GM18526 (cell line): ENCODE measurements around the gene S100A6.

Source experiments
- POLR2A ChIP-seq: IDR thresholded peaks from 3 replicates; pipeline ENCODE4 v1.6.1; 2011; ENCODE audit not compliant: insufficient read length; ENCODE audit errors: extremely low read depth

Gene S100A6

DNA sequence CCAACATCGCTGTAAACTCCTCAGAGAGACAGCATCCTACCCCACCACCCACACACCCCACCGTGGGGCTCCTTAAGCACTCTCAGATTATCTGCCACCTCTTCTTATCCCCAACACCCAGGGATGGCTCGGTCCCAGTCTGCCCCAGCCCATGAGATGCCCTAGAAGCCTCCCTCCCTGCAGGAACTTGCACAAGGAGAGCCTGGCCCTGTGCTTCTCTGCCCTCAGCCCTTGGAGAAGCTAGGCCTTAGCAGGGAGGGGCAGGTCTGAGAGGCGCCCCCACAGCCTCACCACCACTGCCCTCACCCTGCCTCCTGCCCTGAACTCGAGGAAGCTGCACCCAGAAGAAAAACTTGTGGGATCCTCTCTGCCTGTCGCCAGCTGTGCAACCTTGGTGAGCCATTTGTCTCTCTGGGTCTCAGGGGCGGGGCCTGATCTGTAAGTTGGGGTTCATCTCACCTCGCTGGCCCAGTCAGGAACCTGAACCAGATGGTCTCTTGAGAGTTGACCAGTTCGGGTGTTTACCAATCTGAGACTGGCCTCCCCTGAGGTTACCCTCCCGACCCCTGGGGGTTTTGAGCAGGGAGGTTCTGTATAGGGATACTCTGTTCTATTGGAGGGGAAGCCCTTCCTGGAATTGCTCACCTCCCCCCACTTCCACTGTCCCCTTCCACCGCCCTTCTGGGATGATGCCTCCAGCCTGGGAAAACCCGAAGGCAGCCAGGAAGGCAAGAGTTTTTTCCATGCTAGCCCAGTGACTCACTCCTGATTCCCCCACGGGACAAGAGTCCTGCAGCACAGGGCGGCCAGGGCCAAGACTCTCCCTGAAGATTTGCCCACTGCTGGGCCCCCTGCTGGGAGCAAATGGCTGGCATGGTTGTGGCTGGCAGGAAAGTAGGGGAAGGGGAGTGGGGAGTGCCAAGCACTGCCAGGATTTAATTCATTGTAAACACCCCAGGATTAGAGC lies 13.2 kb upstream of the S100A6 start, which contains the start of gene S100A3:
Gene S100A3, minus strand, starts transcription at position 537 of the 967 bp plus-strand sequence. CDS start 773 bp downstream, outside the sequence.
- no peak for TF ChIP-seq POLR2A

DNA sequence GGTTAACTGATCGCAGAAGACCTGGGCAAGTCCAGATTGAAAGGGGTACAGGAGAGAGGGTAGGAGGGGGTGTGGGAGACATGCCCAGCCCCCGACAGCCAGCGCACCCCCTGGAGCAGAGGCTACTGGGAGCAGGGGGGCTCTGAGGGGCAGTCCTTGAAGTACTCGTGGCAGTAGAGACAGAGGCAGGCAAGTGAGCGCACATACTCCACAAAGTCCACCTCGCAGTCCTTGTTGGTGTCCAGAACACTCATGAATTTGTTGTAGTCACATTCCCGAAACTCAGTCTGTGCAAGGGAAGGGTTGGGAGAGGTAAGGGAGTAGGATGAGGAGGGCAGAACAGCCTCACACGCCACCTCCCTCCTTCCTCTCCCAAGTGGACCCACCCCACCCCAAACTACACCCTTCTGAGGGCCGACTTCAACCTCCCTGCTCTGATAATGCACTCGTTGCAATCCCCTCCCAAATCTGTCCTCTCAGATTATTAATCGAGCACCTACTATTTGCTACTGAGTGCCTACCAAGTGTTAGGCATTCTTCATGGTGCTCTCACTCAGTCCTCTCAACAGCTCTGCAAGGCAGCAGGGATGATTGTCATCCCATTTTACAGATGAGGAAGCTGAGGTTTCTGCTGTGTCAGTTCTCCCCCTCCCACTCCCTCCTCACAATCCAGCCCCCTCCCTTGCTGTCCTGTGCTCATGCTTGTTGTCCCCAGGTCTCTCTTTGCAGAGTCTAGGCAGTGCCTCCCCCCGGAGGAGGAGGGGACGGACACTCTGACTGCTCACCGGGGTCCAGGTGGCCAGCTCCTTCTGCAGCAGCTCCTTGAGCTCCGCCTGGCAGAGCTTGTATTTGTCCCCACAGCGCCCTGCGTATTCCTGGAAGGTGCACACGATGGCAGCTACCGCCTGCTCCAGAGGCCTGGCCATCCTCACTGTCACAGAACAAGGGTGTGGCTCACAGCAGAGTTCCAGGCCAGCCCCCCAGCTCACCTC lies 12.1 kb upstream of the S100A6 start:
- TF ChIP-seq POLR2A = no peak

DNA sequence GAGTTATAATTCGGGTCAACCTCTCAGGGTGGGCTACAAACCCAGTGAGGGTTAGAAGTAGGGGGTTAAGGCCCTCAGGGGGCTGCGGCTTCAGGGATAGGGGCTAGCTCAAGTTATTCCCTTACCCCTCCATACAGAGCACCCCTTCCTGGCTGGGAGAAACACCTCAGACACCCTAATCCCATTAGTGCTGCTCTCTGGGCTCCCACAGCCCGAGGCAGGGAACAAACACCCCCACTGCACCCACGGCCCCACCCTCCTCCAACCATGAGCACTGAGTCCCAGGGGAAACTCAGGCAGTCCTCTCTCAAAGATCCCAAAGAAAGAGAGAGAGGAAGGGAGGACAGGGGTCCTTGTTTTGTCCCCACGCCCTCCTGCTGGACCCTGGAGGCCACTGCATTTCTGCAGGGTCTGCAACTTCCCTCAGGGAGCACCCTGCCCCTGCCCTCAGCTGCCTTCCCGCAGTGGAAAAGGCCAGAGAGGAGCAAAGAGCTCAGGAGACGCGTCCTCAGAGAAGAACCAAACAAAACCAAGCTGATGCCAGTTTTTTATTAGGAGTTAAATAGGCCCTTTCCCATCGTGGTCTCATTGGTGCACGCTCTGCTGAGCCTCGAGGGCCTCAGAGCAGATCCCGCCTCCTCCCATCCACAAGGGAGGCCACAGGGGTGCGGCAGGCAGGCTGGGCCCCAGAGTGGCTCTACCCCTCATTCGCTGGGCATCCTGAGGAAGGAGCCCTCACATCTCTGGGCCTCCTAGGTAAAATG lies 11.2 kb upstream of the S100A6 start:
- no peak for TF ChIP-seq POLR2A

DNA sequence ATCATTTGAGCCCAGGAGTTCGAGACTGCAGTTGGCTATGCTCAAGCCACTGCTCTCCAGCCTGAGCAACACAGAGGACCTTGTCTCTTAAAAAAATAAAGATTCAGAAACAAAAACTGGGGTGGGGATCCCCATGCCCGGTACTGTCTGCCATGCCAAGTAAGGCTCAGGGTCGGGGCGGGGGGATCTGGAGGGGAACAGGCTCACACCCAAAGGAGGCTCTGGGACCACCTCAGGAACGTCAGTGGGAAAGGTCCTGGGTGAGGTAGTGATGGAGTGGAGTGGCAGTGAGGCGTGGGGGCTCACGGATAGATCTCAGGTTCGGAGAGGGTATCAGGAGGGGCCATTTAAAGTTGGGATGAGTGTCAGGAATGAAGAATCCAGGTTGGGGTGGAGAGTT lies 10.6 kb upstream of the S100A6 start:
- no peak for TF ChIP-seq POLR2A

DNA sequence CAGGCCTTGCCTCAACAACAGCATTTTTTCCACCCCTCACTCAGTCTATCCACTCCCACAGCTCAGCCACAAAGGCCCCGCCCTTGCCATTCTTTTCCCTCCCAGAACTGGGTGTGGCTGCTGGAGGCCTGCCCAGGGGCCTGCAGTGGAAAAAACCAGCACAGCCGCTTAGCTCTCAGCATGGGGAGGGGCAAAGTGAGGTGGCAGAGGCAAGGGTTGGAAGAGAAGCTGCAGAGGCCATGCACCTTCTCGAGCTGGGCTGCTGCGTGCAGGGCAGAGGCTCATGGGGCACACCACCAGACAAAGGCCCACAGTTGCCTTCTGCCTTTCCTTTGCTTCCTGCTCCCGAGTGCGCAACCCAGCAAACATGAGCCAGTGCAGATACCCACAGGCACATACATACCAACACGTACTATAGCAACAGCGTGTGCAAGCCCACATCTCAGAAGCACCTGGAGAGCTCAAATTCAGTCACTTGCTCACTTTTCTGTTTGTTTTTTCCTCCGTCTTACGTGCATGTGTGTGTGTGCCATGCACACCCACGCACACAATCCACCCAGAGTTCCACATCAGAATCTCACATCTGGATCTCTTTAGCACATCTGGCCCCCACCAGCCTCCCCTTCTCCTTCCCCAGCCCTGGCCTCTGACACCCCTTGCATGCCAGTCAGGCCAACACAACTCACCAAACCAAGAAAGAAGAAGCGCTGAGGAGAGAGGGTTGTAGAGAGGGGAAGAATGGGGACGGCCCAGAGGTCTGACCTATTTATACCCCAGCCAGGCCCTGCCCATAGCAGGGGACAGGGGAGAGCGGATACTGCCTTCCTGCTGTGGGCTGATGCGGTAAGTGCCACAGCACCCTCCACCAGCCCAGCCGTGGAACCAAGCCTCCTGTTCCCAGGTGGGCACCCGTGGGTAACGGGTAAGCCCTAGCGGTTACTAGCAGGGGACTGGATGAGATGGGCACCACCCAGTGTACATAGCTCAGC lies 9.6 kb upstream of the S100A6 start, which contains the start of gene S100A4:
Gene S100A4, minus strand, starts transcription at position 740 of the 989 bp plus-strand sequence. CDS start 1,012 bp downstream, outside the sequence.
- TF ChIP-seq POLR2A = no peak

DNA sequence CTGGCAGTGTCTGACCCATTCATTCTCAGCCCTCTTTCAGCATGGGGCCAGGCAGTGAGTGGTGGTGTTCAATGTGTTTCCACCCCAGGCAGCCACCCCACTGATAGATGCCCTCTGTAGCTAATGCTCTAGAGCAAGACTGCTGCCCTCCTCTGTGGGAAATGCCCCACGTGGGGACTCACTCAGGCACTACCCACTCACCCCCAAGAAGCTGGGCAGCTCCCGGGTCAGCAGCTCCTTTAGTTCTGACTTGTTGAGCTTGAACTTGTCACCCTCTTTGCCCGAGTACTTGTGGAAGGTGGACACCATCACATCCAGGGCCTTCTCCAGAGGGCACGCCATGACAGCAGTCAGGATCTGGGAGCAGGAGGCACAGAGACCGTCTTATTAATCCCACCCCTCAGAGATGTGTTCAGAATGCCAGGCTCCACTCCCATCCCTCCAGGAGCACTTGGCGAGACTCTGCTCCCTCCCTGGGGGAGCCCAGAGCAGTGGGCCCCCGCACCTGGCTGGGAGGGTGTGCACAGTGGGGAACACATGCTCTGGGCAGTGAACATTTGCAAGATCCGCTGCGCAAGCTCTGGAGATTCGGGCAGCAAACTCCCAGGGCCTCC lies 8.8 kb upstream of the S100A6 start:
- TF ChIP-seq POLR2A = no peak

DNA sequence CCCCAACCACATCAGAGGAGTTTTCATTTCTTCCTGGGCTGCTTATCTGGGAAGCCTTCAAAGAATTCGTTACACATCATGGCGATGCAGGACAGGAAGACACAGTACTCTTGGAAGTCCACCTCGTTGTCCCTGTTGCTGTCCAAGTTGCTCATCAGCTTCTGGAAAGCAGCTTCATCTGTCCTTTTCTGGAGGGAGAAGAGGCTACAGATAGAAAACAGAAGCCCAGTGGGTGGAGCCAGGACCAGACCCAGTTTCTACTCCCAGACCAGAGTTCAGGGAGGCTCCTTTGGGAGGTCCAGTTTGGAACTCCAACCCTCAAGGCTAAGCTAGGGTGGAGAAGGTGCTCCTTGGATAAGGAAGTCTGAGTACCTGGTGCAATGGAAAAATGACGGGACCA lies 7.9 kb upstream of the S100A6 start:
- TF ChIP-seq POLR2A = no peak

DNA sequence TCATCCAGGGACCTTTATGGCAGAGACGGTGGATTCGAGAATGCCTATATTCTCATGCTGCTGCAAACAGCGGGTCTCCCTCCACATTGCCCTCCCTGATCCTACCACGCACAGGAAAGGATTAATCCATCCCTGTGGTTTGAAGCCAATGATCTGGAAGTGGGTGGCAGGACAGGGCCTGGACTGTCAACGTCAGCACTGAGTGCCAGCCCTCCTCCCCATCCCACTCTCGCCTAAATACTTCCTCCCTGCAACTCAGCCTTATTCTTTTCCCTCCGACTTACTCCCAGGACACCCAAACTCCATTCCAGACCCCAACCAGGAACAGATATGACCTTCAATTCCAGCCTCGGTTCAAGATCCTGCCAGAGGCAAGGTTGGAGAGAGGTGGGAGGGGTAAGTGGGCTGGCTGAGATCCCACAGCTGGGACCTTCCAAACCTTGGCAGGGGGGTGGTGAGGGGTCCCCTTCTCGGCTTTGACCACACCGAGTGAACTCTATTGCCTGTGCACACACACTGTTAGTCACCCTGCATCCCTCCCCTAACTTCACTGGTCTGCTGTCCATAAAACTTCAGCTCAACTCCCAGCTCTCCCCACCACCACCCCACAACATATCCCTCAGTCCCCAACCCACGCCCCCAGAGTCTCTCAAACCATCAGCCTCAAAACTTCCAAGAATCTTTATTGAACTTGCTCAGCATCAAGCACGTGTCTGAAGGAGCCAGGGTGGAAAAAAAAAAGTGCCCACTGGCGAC lies 7.3 kb upstream of the S100A6 start:
- no peak for TF ChIP-seq POLR2A

DNA sequence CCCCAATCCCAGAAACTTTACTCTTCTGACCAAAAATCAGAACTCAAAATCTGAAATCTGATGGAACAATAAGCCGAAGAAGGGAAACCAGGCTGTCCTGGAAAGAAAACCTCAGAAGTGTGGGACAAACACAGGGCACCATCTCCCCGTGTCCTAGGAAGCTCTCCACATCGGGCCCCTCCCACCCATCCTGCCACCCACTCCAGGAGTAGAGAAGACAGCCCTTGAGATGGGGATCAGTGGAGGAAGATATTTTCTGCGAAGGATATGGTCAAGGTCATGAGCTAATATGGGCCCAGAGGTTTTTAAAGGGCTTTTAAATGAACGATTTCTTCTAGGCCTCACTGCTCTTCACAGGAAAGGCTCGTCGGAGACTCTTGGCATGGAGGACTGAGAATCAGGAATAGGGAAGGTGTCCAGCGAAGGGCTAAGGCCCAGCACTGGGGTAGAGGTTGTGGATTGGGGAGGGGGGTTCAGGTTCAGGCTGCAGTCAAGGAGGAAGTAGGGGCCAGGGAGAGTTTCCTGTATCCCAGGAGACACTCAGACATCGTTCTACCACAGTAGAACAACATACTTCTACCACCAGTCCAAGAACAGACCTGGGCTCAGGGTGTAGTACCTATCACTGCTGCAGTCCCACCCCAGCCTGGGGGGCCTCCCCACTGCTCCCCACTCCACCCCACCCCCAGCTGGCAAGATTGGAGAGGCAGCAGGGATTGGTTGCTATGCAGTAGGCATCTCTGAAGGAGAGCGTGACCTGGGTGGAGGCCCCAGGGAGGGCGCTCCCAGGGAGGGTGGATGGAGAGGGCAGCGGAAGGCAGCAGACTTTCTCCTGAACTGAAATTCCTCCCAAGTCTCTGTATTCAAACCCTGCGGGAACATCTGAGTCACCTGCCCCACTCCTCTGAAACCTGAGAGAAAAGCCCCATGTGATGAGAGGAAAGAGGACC lies 6.1 kb upstream of the S100A6 start:
- TF ChIP-seq POLR2A = no peak

DNA sequence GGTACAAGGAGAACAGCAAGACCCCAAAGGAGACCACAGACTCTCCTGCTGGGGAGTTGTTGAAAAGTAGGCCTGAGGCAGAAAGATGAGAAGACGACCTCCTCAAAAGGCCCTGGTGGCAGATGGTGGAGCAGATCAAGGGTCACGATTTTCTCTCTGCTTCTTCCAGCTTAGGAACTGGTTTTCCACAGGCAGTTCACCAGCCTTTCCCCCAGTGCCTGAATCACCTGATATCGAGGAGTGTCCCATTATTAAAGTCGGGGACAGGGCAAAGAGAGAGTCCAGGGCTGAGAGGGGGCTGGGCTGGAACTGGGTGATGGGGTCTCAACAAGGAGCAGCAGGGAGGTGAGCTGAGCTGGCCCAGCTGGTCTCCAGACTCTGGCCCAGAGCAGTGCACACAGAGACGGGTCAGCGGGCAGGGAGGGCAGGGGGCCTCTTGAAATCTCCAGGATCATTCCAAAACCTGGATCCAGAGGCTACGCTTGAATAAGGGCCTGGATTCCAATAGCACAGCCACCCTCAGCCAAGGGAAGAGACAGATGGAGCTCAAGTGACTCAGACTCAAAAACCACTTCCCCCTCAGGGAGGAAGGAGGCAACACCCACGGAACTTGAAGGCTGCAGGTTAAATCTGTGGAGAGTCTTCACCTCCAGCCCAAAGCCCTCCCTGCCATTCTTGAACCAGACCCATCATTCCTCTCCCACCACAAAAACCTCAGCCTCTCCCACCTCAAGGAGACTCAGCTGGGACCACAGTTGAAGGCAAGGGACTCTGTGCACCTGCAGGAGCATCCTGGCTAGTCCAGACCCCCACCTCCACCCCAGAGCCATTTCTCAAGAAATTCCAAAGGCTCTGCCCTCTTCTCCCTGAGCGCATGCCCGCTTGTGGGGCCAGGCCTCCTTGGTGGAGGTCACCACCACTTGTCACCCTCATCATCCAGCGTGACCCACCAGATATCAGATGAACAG lies 4.9 kb upstream of the S100A6 start, which contains the start of gene S100A5:
Gene S100A5, minus strand, starts transcription at position 541 of the 968 bp plus-strand sequence. CDS start 743 bp downstream, outside the sequence.
- TF ChIP-seq POLR2A = no peak
